HAP-1 (cell line): ENCODE results near the gene C17orf114.
"Not testable (repeated sequence)": the region's sequence is repeated elsewhere in the genome, so short reads cannot be mapped to it uniquely, and the experiment has no call there.

Source experiments
- DNase-seq, 2 experiments: peaks; one replicate each; pipeline ENCODE4 v3.0.0-alpha.2; 2016 to 2020; ENCODE audit warnings: low spot score in 2 of 2
- H3K27me3 ChIP-seq: fragments of 250-450 bp; sonication (Bioruptor Pico); 2 replicates; pipeline ENCODE4 v1.5.1; 2020; ENCODE audit warnings: low read depth, mild to moderate bottlenecking, moderate library complexity
- H3K36me3 ChIP-seq: fragments of 250-450 bp; sonication (Bioruptor Pico); replicated peaks from 2 replicates; pipeline ENCODE4 v1.5.1; 2020; ENCODE audit warnings: mild to moderate bottlenecking
- H3K4me1 ChIP-seq: fragments of 250-450 bp; sonication (Bioruptor Pico); 2 replicates; pipeline ENCODE4 v1.5.1; 2020; ENCODE audit warnings: mild to moderate bottlenecking
- H3K4me3 ChIP-seq: fragments of 250-450 bp; sonication (Bioruptor Pico); 2 replicates; pipeline ENCODE4 v1.5.1; 2020; ENCODE audit warnings: mild to moderate bottlenecking, moderate library complexity
- H3K9me3 ChIP-seq: fragments of 250-450 bp; sonication (Bioruptor Pico); 2 replicates; pipeline ENCODE4 v1.5.1; 2020; ENCODE audit warnings: mild to moderate bottlenecking, moderate library complexity
- in situ Hi-C: fragments of 300-500 bp; cut with MboI; formaldehyde crosslinking; loops from 3 replicates; pipeline ENCODE4 v1.14.3; 2020; ENCODE audit warnings: low sequenced_read_pairs, inconsistent platforms, mixed read lengths

The C17orf114 gene

GRCh38 chr17:4837471-4838308 is 35.6 kb upstream of the C17orf114 start:
- peaks cover 3% of the 10 kb centered on the region for H3K36me3 ChIP-seq
- no peaks in the 10 kb centered on the region for H3K9me3 ChIP-seq
- no peak overlapping the region for H3K4me3 ChIP-seq
- DNase-seq, result no peak
- in situ Hi-C loops, result no loop called here
- H3K4me1 ChIP-seq, result peaks cover 14% of the 10 kb centered on the region
- H3K27me3 ChIP-seq, result no peaks in the 10 kb centered on the region

- in situ Hi-C loops, result no loop called here
- no peak for DNase-seq
- Histone ChIP-seq H3K4me3 (no peak overlapping the region), H3K4me1 (peaks cover 11% of the 10 kb centered on the region), H3K9me3 (no peaks in the 10 kb centered on the region), H3K27me3 (no peaks in the 10 kb centered on the region), H3K36me3 (peaks cover 3% of the 10 kb centered on the region)
Observed at GRCh38 chr17:4836221-4836620, 34.1 kb upstream of the C17orf114 start.

- Histone ChIP-seq H3K4me3 (peak overlapping the region; percentile 93), H3K36me3 (peaks cover 3% of the 10 kb centered on the region), H3K9me3 (no peaks in the 10 kb centered on the region), H3K27me3 (no peaks in the 10 kb centered on the region), H3K4me1 (peaks cover 4% of the 10 kb centered on the region)
- no peak for DNase-seq
- in situ Hi-C loops, result no loop called here
Observed at GRCh38 chr17:4834681-4835020, 32.5 kb upstream of the C17orf114 start.

GRCh38 chr17:4833941-4834680 is 32.0 kb upstream of the C17orf114 start:
- Histone ChIP-seq H3K4me3 (peak overlapping the region; percentile 93), H3K4me1 (peaks cover 4% of the 10 kb centered on the region; the same call in 1 of the 2 replicates), H3K36me3 (peaks cover 3% of the 10 kb centered on the region), H3K27me3 (no peaks in the 10 kb centered on the region), H3K9me3 (no peaks in the 10 kb centered on the region)
- in situ Hi-C loops, result no loop called here
- peak; percentile 16 to 60 for DNase-seq

GRCh38 chr17:4833178-4833940 is 31.2 kb upstream of the C17orf114 start, which contains the start of gene MINK1:
Gene MINK1 (plus strand): TSS chr17:4833340. CDS start chr17:4833584, 244 bp downstream.
- H3K9me3 ChIP-seq, result no peaks in the 10 kb centered on the region
- H3K27me3 ChIP-seq, result no peaks in the 10 kb centered on the region
- H3K36me3 ChIP-seq, result peaks cover 3% of the 10 kb centered on the region
- H3K4me1 ChIP-seq, result peaks cover 4% of the 10 kb centered on the region; the same call in 1 of the 2 replicates
- peak; percentile 90 to 100 for DNase-seq
- H3K4me3 ChIP-seq, result peak within 1 kb of the TSS; percentile 93
- in situ Hi-C loops, result no loop called here

GRCh38 chr17:4832829-4833177 is 30.7 kb upstream of the C17orf114 start:
- peak overlapping the region; percentile 93 for H3K4me3 ChIP-seq
- DNase-seq, H3K27me3 ChIP-seq, H3K4me1 ChIP-seq, H3K9me3 ChIP-seq, H3K36me3 ChIP-seq, in situ Hi-C loops: not testable (repeated sequence)

GRCh38 chr17:4827399-4827798 is 25.3 kb upstream of the C17orf114 start:
- Histone ChIP-seq H3K9me3 (no peaks in the 10 kb centered on the region), H3K4me1 (no peaks in the 10 kb centered on the region), H3K36me3 (no peaks in the 10 kb centered on the region), H3K27me3 (no peaks in the 10 kb centered on the region), H3K4me3 (no peak overlapping the region)
- in situ Hi-C loops, result no loop called here
- DNase-seq, result no peak

- Histone ChIP-seq H3K27me3 (no peaks in the 10 kb centered on the region), H3K9me3 (no peaks in the 10 kb centered on the region), H3K4me3 (no peak overlapping the region), H3K36me3 (no peaks in the 10 kb centered on the region), H3K4me1 (no peaks in the 10 kb centered on the region)
- in situ Hi-C loops, result no loop called here
- no peak for DNase-seq
Observed at GRCh38 chr17:4823373-4824089, 21.4 kb upstream of the C17orf114 start.

GRCh38 chr17:4822835-4823234 is 20.7 kb upstream of the C17orf114 start:
- DNase-seq, result no peak
- no peaks in the 10 kb centered on the region for H3K4me1 ChIP-seq
- H3K9me3 ChIP-seq, result no peaks in the 10 kb centered on the region
- no peak overlapping the region for H3K4me3 ChIP-seq
- in situ Hi-C loops, result no loop called here
- H3K36me3 ChIP-seq, result no peaks in the 10 kb centered on the region; the same call in 1 of the 2 replicates
- H3K27me3 ChIP-seq, result no peaks in the 10 kb centered on the region

GRCh38 chr17:4818276-4818675 is 16.1 kb upstream of the C17orf114 start:
- H3K27me3 ChIP-seq, result no peaks in the 10 kb centered on the region
- DNase-seq, result peak in 1 of 2 experiments; percentile 31
- H3K36me3 ChIP-seq, result peaks cover 16% of the 10 kb centered on the region
- H3K4me1 ChIP-seq, result no peaks in the 10 kb centered on the region
- no peak overlapping the region for H3K4me3 ChIP-seq
- no peaks in the 10 kb centered on the region for H3K9me3 ChIP-seq
- in situ Hi-C loops, result no loop called here

GRCh38 chr17:4816826-4817225 is 14.7 kb upstream of the C17orf114 start:
- no peak overlapping the region for H3K4me3 ChIP-seq
- no peaks in the 10 kb centered on the region for H3K27me3 ChIP-seq
- DNase-seq, result no peak
- peaks cover 16% of the 10 kb centered on the region for H3K36me3 ChIP-seq
- no peaks in the 10 kb centered on the region for H3K9me3 ChIP-seq
- in situ Hi-C loops, result no loop called here
- no peaks in the 10 kb centered on the region for H3K4me1 ChIP-seq

- Histone ChIP-seq H3K9me3 (no peaks in the 10 kb centered on the region), H3K36me3 (peaks cover 25% of the 10 kb centered on the region), H3K4me3 (no peak overlapping the region), H3K4me1 (no peaks in the 10 kb centered on the region), H3K27me3 (no peaks in the 10 kb centered on the region)
- no peak for DNase-seq
- in situ Hi-C loops, result no loop called here
Observed at GRCh38 chr17:4815043-4815675, 13.0 kb upstream of the C17orf114 start.

- H3K27me3 ChIP-seq, result no peaks in the 10 kb centered on the region
- no peaks in the 10 kb centered on the region for H3K9me3 ChIP-seq
- DNase-seq, result no peak
- peaks cover 34% of the 10 kb centered on the region for H3K36me3 ChIP-seq
- no peaks in the 10 kb centered on the region for H3K4me1 ChIP-seq
- H3K4me3 ChIP-seq, result no peak overlapping the region
- in situ Hi-C loops, result no loop called here
Observed at GRCh38 chr17:4812690-4813089, 10.6 kb upstream of the C17orf114 start.
